Osteoblast (primary cell): Measurements from ENCODE around the gene STPG3. TPM values are rescaled to one million over a fixed set of nuclear protein-coding genes. Genes with fewer than 3 reads are reported as not detected.

Source experiments
- DNase-seq: peaks from one replicate; pipeline ENCODE4 v3.0.0; 2011; ENCODE audit warnings: low spot score, mixed read lengths; ENCODE audit not compliant: insufficient read length; ENCODE audit errors: missing footprints
- H2AFZ ChIP-seq: 2 replicates; pipeline ENCODE4 v1.6.0; 2011; ENCODE audit warnings: mild to moderate bottlenecking, low read length
- H3K27ac ChIP-seq: 2 replicates; pipeline ENCODE4 v1.5.1; 2011; ENCODE audit warnings: mild to moderate bottlenecking, low read depth, low read length, moderate library complexity
- H3K27me3 ChIP-seq: 2 replicates; pipeline ENCODE4 v1.6.0; 2012; ENCODE audit warnings: mild to moderate bottlenecking, control low read depth, inconsistent platforms, low read length, moderate library complexity; ENCODE audit not compliant: insufficient read depth
- H3K36me3 ChIP-seq: 2 replicates; pipeline ENCODE4 v1.5.1; 2011; ENCODE audit warnings: mild to moderate bottlenecking, low read length, control low read depth, moderate library complexity; ENCODE audit not compliant: insufficient read depth
- H3K4me1 ChIP-seq: 2 replicates; pipeline ENCODE4 v1.5.1; 2011; ENCODE audit warnings: mild to moderate bottlenecking, low read length, control low read depth, moderate library complexity; ENCODE audit not compliant: insufficient read depth
- H3K4me2 ChIP-seq: 2 replicates; pipeline ENCODE4 v1.6.0; 2011; ENCODE audit warnings: mild to moderate bottlenecking, low read length; ENCODE audit not compliant: insufficient read depth
- H3K4me3 ChIP-seq: fragments of 200-600 bp; sonication (generic); 3 replicates; pipeline ENCODE4 v1.5.1; 2012; ENCODE audit warnings: mild to moderate bottlenecking, low read length, inconsistent platforms; ENCODE audit not compliant: insufficient read depth
- H3K79me2 ChIP-seq: 2 replicates; pipeline ENCODE4 v1.6.0; 2012; ENCODE audit warnings: mild to moderate bottlenecking, low read length, control low read depth, inconsistent platforms; ENCODE audit not compliant: insufficient read depth
- H3K9me3 ChIP-seq: 2 replicates; pipeline ENCODE4 v1.5.1; 2011; ENCODE audit warnings: low read depth, low read length, control low read depth
- H4K20me1 ChIP-seq: 2 replicates; pipeline ENCODE4 v1.6.0; 2012; ENCODE audit warnings: mild to moderate bottlenecking, low read length, control low read depth; ENCODE audit not compliant: insufficient read depth
- CTCF ChIP-seq: IDR thresholded peaks from 2 replicates; pipeline ENCODE4 v1.5.1; 2011; ENCODE audit warnings: mild to moderate bottlenecking, low read depth, low read length, moderate library complexity; ENCODE audit errors: extremely low read depth
- total RNA-seq: library from RNA; depleted of rRNA; stranded (reverse); fragments of >200 nt; gene quantifications from 2 replicates; pipeline ENCODE4 v1.2.3, GENCODE V29; 2012

STPG3 gene
- total RNA-seq, 1 donor: 0.36 TPM

- H3K9me3 ChIP-seq: no peaks in the 10 kb centered on the region
- H3K4me1 ChIP-seq: peaks cover 19% of the 10 kb centered on the region
- H3K27ac ChIP-seq: no peak within 1 kb of the TSS
- no peak for DNase-seq
- H3K4me2 ChIP-seq: peak within 1 kb of the TSS; percentile 86
- no peak for TF ChIP-seq CTCF
- no peaks in the 10 kb centered on the region for H3K79me2 ChIP-seq
- no peaks in the 10 kb centered on the region for H3K36me3 ChIP-seq
- no peaks in the 10 kb centered on the region for H4K20me1 ChIP-seq
- no peaks in the 10 kb centered on the region for H3K27me3 ChIP-seq
- peak within 1 kb of the TSS; percentile 90 for H3K4me3 ChIP-seq
- H2AFZ ChIP-seq: peak within 1 kb of the TSS; percentile 51
Observed at GRCh38 chr9:137222190-137223077, 28.7 kb upstream of the STPG3 start, which contains the start of gene RNF208. TSS of gene RNF208 (minus strand) at chr9:137222240. CDS start at chr9:137221212, 1,028 bp downstream.

GRCh38 chr9:137223078-137223970, 27.8 kb upstream of the STPG3 start:
- H3K79me2 ChIP-seq: no peaks in the 10 kb centered on the region
- H3K36me3 ChIP-seq: no peaks in the 10 kb centered on the region

GRCh38 chr9:137224830-137225694, 26.0 kb upstream of the STPG3 start, which contains the start of gene CYSRT1:
TSS of gene CYSRT1 (plus strand) at chr9:137225174. CDS start at chr9:137225622, 448 bp downstream.
- H3K4me1 ChIP-seq: peaks cover 9% of the 10 kb centered on the region
- no peaks in the 10 kb centered on the region for H3K9me3 ChIP-seq
- no peaks in the 10 kb centered on the region for H4K20me1 ChIP-seq
- no peaks in the 10 kb centered on the region for H3K27me3 ChIP-seq
- H3K4me3 ChIP-seq: peak within 1 kb of the TSS; percentile 90
- no peak for DNase-seq
- H3K27ac ChIP-seq: peak within 1 kb of the TSS; percentile 86
- H3K79me2 ChIP-seq: no peaks in the 10 kb centered on the region
- H3K36me3 ChIP-seq: no peaks in the 10 kb centered on the region
- peak within 1 kb of the TSS; percentile 91 for H2AFZ ChIP-seq
- H3K4me2 ChIP-seq: peak within 1 kb of the TSS; percentile 87
- no peak for TF ChIP-seq CTCF

More at GRCh38 chr9:137223078-137223970, 27.8 kb upstream of the STPG3 start:
- DNase-seq: peak; percentile 100
- Histone ChIP-seq H4K20me1 (no peaks in the 10 kb centered on the region), H3K27ac (peak overlapping the region; percentile 86), H3K9me3 (no peaks in the 10 kb centered on the region), H3K4me3 (peak overlapping the region; percentile 90), H3K27me3 (no peaks in the 10 kb centered on the region), H3K4me2 (peak overlapping the region; percentile 87), H3K4me1 (peaks cover 18% of the 10 kb centered on the region), H2AFZ (peak overlapping the region; percentile 91)
- TF ChIP-seq CTCF: no peak
